Transverse colon (tissue), 4 donors: Measurements from ENCODE around the gene NKAIN2. TPM values are rescaled to one million over a fixed set of nuclear protein-coding genes. Genes with fewer than 3 reads are reported as not detected.

Experiments
- DNase-seq: peaks from one replicate; pipeline ENCODE4 v3.0.0-alpha.2; 2019
- H3K27ac ChIP-seq, 4 donors: fragments of 200-600 bp; sonication (generic); 2 replicates each; pipeline ENCODE4 v1.5.1; 2016 to 2018; ENCODE audit warnings: inconsistent platforms in 4 of 4
- H3K27me3 ChIP-seq: fragments of 200-600 bp; sonication (generic); 2 replicates; pipeline ENCODE4 v1.5.1; 2017; ENCODE audit warnings: inconsistent platforms
- H3K36me3 ChIP-seq, 4 donors: fragments of 200-600 bp; sonication (generic); 2 replicates each; pipeline ENCODE4 v1.5.1; 2017 to 2019; ENCODE audit warnings: inconsistent platforms in 4 of 4
- H3K4me1 ChIP-seq, 4 donors: fragments of 200-600 bp; sonication (generic); 2 replicates each; pipeline ENCODE4 v1.5.1; 2017 to 2020; ENCODE audit warnings: inconsistent platforms in 4 of 4
- H3K4me3 ChIP-seq, 4 donors: fragments of 200-600 bp; sonication (generic); 1 replicate in 1 of 4; 2 replicates in 3 of 4; pipeline versions ENCODE4 v1.5.1 to v1.6.1; 2017 to 2019; ENCODE audit warnings: inconsistent platforms in 4 of 4
- H3K9me3 ChIP-seq, 2 donors: fragments of 200-600 bp; sonication (generic); 2 replicates each; pipeline ENCODE4 v1.5.1; 2017 to 2019; ENCODE audit warnings: inconsistent platforms in 2 of 2
- EP300 ChIP-seq: sonication (generic); formaldehyde crosslinking; IDR thresholded peaks from one replicate; pipeline ENCODE4 v1.6.1; 2017; ENCODE audit warnings: antibody characterized with exemption, low read depth
- POLR2A ChIP-seq: fragments of 450-650 bp; IDR thresholded peaks from one replicate; pipeline ENCODE4 v1.6.1; 2016; ENCODE audit warnings: antibody characterized with exemption, mild to moderate bottlenecking, moderate library complexity
- POLR2AphosphoS5 ChIP-seq, 3 donors: sonication (generic); formaldehyde crosslinking; IDR thresholded peaks; one replicate each; pipeline ENCODE4 v1.6.1; 2016; ENCODE audit warnings: antibody characterized with exemption in 3 of 3
- WGBS, 2 donors: methylation state at CpG; one replicate each; pipeline ENCODE4 v1.1.5; 2018; ENCODE audit warnings: low coverage in 1 of 2; 5-methylcytosine and 5-hydroxymethylcytosine counted together
- in situ Hi-C, 4 donors: fragments of 200-750 bp; cut with MboI; loops; one replicate each; pipeline versions ENCODE4 v1.15.0 to v1.15.1; 2017; ENCODE audit warnings: low sequenced_read_pairs in 3 of 4, low pct_ligation_motif_present in 1 of 4, low pct_unique_long_range_greater_than_20kb in 1 of 4
- intact Hi-C: fragments of 100-400 bp; cut with DNase I; formaldehyde crosslinking; loops from one replicate; pipeline ENCODE4 v1.15.1; 2023; ENCODE audit warnings: low total_unique reads
- total RNA-seq, 4 donors: library from RNA; depleted of rRNA; stranded (reverse); fragments of >200 nt; gene quantifications; one replicate each; pipeline ENCODE4 v1.1.0, GENCODE V29; 2016
- TF ChIP-seq, protein P1 (sequence below), 5 experiments: fragments of 200-600 bp in 3 of 5; fragments of 450-650 bp in 2 of 5; sonication (generic) in 3 of 5; IDR thresholded peaks; 1 replicate in 2 of 5; 2 replicates in 3 of 5; pipeline ENCODE4 v1.5.1; 2016 to 2017; ENCODE audit warnings: antibody characterized with exemption in 5 of 5, inconsistent platforms in 3 of 5, mild to moderate bottlenecking in 2 of 5, moderate library complexity in 1 of 5

NKAIN2 gene
- total RNA-seq, 4 donors from 2014 or later = 0.32 TPM; not detected in 3

DNA sequence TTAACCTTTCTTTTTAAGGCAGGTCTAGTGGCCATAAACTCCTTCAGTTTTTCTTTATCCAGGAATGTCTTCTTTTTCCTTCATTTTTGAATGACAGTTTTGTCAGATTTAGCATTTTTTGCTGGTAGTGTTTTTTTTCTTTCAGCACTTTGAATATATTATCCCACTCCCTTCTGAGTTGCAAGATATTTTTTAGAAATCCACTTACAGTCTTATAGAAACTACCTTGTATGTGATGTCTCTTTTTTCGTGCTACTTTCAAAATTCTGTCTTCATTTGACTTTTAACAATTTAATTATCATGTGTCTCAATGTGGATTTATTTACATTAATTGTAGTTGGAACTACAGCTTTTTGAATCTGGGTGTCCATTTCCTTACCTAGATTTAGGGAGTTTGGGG lies 874.2 kb downstream of the NKAIN2 start:
- in situ Hi-C loops = no loop called here
- TF ChIP-seq POLR2A (no peak), EP300 (no peak), POLR2AphosphoS5 (IDR thresholded peaks at IDR 0.05) (no peak)
- TF ChIP-seq, protein P1, sequence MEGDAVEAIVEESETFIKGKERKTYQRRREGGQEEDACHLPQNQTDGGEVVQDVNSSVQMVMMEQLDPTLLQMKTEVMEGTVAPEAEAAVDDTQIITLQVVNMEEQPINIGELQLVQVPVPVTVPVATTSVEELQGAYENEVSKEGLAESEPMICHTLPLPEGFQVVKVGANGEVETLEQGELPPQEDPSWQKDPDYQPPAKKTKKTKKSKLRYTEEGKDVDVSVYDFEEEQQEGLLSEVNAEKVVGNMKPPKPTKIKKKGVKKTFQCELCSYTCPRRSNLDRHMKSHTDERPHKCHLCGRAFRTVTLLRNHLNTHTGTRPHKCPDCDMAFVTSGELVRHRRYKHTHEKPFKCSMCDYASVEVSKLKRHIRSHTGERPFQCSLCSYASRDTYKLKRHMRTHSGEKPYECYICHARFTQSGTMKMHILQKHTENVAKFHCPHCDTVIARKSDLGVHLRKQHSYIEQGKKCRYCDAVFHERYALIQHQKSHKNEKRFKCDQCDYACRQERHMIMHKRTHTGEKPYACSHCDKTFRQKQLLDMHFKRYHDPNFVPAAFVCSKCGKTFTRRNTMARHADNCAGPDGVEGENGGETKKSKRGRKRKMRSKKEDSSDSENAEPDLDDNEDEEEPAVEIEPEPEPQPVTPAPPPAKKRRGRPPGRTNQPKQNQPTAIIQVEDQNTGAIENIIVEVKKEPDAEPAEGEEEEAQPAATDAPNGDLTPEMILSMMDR (IDR thresholded peaks at IDR 0.05) = no peak
- intact Hi-C loops = no loop called here
- peaks cover 30 to 39% of the 10 kb centered on the region in 2 donors for H3K9me3 ChIP-seq
- H3K27me3 ChIP-seq = no peaks in the 10 kb centered on the region
- no peaks in the 10 kb centered on the region for H3K4me1 ChIP-seq
- H3K27ac ChIP-seq = no peak overlapping the region
- H3K4me3 ChIP-seq = no peak overlapping the region
- WGBS, 2 donors = 40 to 65% methylated on average over 1 of the region's 1 CpG
- no peaks in the 10 kb centered on the region for H3K36me3 ChIP-seq
- DNase-seq = no peak

DNA sequence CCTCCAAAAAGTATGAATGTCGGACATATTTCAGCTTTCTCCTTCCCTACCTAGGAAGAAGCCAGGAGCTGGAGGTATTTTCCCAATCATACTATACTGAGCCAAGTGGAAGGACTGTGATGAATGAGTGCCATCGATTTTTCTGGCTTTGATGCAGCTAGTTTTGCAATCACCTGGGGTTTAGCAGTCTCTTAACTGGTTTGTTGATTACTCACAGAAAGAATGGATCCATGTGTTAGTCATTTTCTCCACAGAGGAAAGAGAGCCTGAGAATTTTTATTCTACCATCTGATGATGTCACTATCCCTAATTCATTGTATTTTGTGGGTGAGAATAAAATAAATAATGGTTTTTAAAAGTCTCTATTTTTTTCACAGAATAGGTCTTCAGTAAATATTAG lies 875.7 kb downstream of the NKAIN2 start:
- Histone ChIP-seq H3K9me3 (peaks cover 23 to 35% of the 10 kb centered on the region in 2 donors), H3K4me3 (no peak overlapping the region), H3K27me3 (no peaks in the 10 kb centered on the region), H3K36me3 (no peaks in the 10 kb centered on the region), H3K4me1 (no peaks in the 10 kb centered on the region), H3K27ac (no peak overlapping the region)
- TF ChIP-seq EP300 = no peak
- TF ChIP-seq POLR2AphosphoS5 (IDR thresholded peaks at IDR 0.05) = no peak
- TF ChIP-seq POLR2A = no peak
- TF ChIP-seq, protein P1 (IDR thresholded peaks at IDR 0.05) = no peak
- in situ Hi-C loops (no loop called here), intact Hi-C loops (no loop called here)
- 25 to 80% methylated on average over 1 to 2 of the region's 2 CpGs for WGBS, 2 donors
- DNase-seq = no peak

DNA sequence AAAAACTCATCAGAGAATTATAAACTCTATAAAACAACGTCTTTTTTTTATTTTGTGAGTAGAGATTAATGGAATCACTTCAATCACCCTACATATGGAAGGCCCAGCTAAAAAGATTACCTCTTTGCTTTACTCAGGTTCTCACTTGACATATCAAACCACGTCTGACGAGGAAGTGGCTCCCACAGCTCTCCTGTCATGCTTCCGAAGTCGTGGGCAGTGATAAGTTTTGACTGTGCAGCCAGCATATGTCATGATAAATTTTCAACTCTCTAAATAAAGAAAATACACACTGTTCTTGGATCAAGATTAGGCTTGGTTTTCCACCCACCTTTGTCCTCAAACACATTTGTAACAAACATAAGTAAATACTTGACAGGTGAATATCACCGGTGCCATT lies 879.1 kb downstream of the NKAIN2 start:
- intact Hi-C loops = no loop called here
- in situ Hi-C loops = no loop called here
- Histone ChIP-seq H3K27me3 (no peaks in the 10 kb centered on the region), H3K36me3 (no peaks in the 10 kb centered on the region), H3K9me3 (peaks cover 12 to 18% of the 10 kb centered on the region in 2 donors), H3K4me3 (no peak overlapping the region), H3K4me1 (no peaks in the 10 kb centered on the region), H3K27ac (no peak overlapping the region)
- WGBS, 2 donors = 71 to 75% methylated on average over 6 of the region's 6 CpGs
- DNase-seq = no peak
- no peak for TF ChIP-seq POLR2AphosphoS5 (IDR thresholded peaks at IDR 0.05)
- TF ChIP-seq, protein P1 (IDR thresholded peaks at IDR 0.05) = no peak
- TF ChIP-seq POLR2A = no peak
- no peak for TF ChIP-seq EP300

DNA sequence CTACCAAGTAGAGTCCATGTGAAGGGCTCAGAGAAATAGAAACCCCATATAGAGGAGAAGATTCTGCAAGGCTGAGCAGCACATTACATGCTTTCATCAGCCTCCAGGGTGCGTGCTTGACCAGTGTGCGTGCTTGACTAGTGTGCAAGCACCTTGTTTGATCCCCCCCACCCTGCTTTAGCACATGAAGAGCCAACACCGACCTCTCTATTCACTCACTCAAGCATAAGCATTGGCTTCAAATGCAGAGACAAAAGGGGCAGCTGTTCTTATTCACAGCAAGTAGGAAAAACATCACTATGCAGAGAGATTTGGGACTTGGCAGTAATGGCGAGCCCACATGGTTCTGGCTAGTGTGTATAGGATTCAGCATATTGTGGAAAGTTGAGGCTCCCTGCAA lies 879.8 kb downstream of the NKAIN2 start:
- no peak for DNase-seq

More for the DNA sequence above, 879.8 kb downstream of the NKAIN2 start:
- intact Hi-C loops = no loop called here
- no peak overlapping the region for H3K4me3 ChIP-seq
- WGBS, 2 donors = 40 to 68% methylated on average over 1 to 4 of the region's 4 CpGs
- peaks cover 5 to 10% of the 10 kb centered on the region in 2 donors for H3K9me3 ChIP-seq
- H3K36me3 ChIP-seq = no peaks in the 10 kb centered on the region
- no peaks in the 10 kb centered on the region for H3K27me3 ChIP-seq
- no peaks in the 10 kb centered on the region for H3K4me1 ChIP-seq
- H3K27ac ChIP-seq = no peak overlapping the region
- TF ChIP-seq POLR2AphosphoS5 (IDR thresholded peaks at IDR 0.05) (no peak), EP300 (no peak), POLR2A (no peak)
- TF ChIP-seq, protein P1 (IDR thresholded peaks at IDR 0.05) = no peak
- in situ Hi-C loops = no loop called here
